Glomerular visceral epithelial cell (primary cell): ENCODE results near the gene P2RX3.

Experiments used
- DNase-seq: peaks from one replicate; pipeline ENCODE4 v3.0.0-alpha.2; 2016; ENCODE audit errors: extremely low spot score

Gene P2RX3

GRCh38 chr11:57421066-57421465, 82.9 kb downstream of the P2RX3 start:
- DNase-seq = no peak

- DNase-seq = no peak
Measured at GRCh38 chr11:57421805-57422204, 83.7 kb downstream of the P2RX3 start.
